ENCODE data around the gene CHST9. TPM values are rescaled to one million over a fixed set of nuclear protein-coding genes. Genes with fewer than 3 reads are reported as not detected.

Gene CHST9
- total RNA-seq, 1 donor from 2014 or later = 0.82 TPM

- no peaks in the 10 kb centered on the region for H3K36me3 Mint-ChIP-seq (ENCODE audit: low read depth)
- H3K9me3 Mint-ChIP-seq (ENCODE audit: low read depth) = peaks cover 11% of the 10 kb centered on the region
- no peak for DNase-seq (ENCODE audit: low spot score)
- H3K4me3 Mint-ChIP-seq (ENCODE audit: unreplicated experiment) = no peak overlapping the region
- H3K4me1 Mint-ChIP-seq (ENCODE audit: low read depth) = peaks cover 12% of the 10 kb centered on the region
- peaks cover 9% of the 10 kb centered on the region for H3K27me3 Mint-ChIP-seq (ENCODE audit: low read depth)
- no peak for TF ChIP-seq CTCF (IDR thresholded peaks at IDR 0.05)
- no peak overlapping the region for H3K27ac Mint-ChIP-seq (ENCODE audit: unreplicated experiment)
Measured at GRCh38 chr18:26922313-26922712, 262.8 kb downstream of the CHST9 start.

GRCh38 chr18:26920644-26921043, 264.5 kb downstream of the CHST9 start:
- Mint-ChIP-seq H3K4me1 (ENCODE audit: low read depth) (peaks cover 12% of the 10 kb centered on the region), H3K9me3 (ENCODE audit: low read depth) (peaks cover 11% of the 10 kb centered on the region), H3K27ac (ENCODE audit: unreplicated experiment) (no peak overlapping the region), H3K27me3 (ENCODE audit: low read depth) (peaks cover 13% of the 10 kb centered on the region), H3K36me3 (ENCODE audit: low read depth) (no peaks in the 10 kb centered on the region), H3K4me3 (ENCODE audit: unreplicated experiment) (no peak overlapping the region)
- no peak for TF ChIP-seq CTCF (IDR thresholded peaks at IDR 0.05)
- DNase-seq (ENCODE audit: low spot score) = no peak

GRCh38 chr18:26919627-26920026, 265.5 kb downstream of the CHST9 start:
- H3K4me1 Mint-ChIP-seq (ENCODE audit: low read depth) = peaks cover 12% of the 10 kb centered on the region
- DNase-seq (ENCODE audit: low spot score) = no peak
- no peaks in the 10 kb centered on the region for H3K36me3 Mint-ChIP-seq (ENCODE audit: low read depth)
- no peak overlapping the region for H3K4me3 Mint-ChIP-seq (ENCODE audit: unreplicated experiment)
- TF ChIP-seq CTCF (IDR thresholded peaks at IDR 0.05) = no peak
- peak overlapping the region; percentile 23 for H3K27ac Mint-ChIP-seq (ENCODE audit: unreplicated experiment)
- H3K27me3 Mint-ChIP-seq (ENCODE audit: low read depth) = peaks cover 11% of the 10 kb centered on the region
- peaks cover 11% of the 10 kb centered on the region for H3K9me3 Mint-ChIP-seq (ENCODE audit: low read depth)

- Mint-ChIP-seq H3K4me3 (ENCODE audit: unreplicated experiment) (no peak overlapping the region), H3K27ac (ENCODE audit: unreplicated experiment) (no peak overlapping the region), H3K27me3 (ENCODE audit: low read depth) (peaks cover 11% of the 10 kb centered on the region), H3K36me3 (ENCODE audit: low read depth) (no peaks in the 10 kb centered on the region), H3K4me1 (ENCODE audit: low read depth) (peaks cover 12% of the 10 kb centered on the region), H3K9me3 (ENCODE audit: low read depth) (peaks cover 11% of the 10 kb centered on the region)
- no peak for TF ChIP-seq CTCF (IDR thresholded peaks at IDR 0.05)
- no peak for DNase-seq (ENCODE audit: low spot score)
Measured at GRCh38 chr18:26919201-26919600, 265.9 kb downstream of the CHST9 start.

GRCh38 chr18:26911840-26912239, 273.3 kb downstream of the CHST9 start:
- peaks cover 10% of the 10 kb centered on the region for H3K27me3 Mint-ChIP-seq (ENCODE audit: low read depth)
- H3K36me3 Mint-ChIP-seq (ENCODE audit: low read depth) = no peaks in the 10 kb centered on the region
- H3K27ac Mint-ChIP-seq (ENCODE audit: unreplicated experiment) = no peak overlapping the region
- H3K9me3 Mint-ChIP-seq (ENCODE audit: low read depth) = peaks cover 6% of the 10 kb centered on the region
- peaks cover 17% of the 10 kb centered on the region for H3K4me1 Mint-ChIP-seq (ENCODE audit: low read depth)
- H3K4me3 Mint-ChIP-seq (ENCODE audit: unreplicated experiment) = no peak overlapping the region
- no peak for DNase-seq (ENCODE audit: low spot score)
- TF ChIP-seq CTCF (IDR thresholded peaks at IDR 0.05) = no peak
